Measurements from ENCODE around the gene ZC3H4. TPM values are rescaled to one million over a fixed set of nuclear protein-coding genes. Genes with fewer than 3 reads are reported as not detected.
A peak's percentile ranks its signal among the peaks of the same experiment; 100 is the strongest.

ZC3H4 gene
- total RNA-seq, 1 donor from 2014 or later: 50.3 TPM

DNA sequence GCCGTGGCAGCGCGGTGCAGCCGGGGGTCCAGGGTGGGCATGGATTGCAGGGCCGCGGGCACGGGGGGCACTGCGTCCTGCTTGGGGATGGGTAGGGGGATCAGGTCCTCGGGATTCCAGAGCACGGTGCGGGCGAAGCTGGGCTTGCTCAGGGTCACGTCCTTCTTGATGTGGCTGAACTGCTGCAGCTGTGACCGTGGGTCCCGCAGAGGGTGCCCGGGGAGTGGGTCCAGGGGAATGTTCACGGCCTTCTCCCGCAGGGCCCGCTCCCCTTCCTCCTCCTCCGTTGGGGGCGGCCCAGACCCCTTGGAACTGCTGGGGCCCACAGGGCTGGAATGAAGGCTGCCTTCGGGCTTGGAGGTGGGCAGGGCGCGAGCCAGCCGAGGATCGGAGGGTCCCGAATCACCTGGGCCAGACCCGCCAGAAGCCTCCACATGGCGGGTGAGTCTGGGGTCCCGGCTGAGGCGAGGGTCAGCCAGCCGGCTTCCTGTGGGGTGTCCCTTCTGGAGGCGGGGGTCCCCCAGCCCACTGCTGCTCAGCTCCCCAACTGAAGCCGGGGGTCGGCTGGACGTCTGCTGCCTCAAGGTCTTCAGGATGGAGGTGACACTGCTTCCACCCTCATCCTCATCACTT lies 46.2 kb downstream of the ZC3H4 start:
- TF ChIP-seq, protein P1, sequence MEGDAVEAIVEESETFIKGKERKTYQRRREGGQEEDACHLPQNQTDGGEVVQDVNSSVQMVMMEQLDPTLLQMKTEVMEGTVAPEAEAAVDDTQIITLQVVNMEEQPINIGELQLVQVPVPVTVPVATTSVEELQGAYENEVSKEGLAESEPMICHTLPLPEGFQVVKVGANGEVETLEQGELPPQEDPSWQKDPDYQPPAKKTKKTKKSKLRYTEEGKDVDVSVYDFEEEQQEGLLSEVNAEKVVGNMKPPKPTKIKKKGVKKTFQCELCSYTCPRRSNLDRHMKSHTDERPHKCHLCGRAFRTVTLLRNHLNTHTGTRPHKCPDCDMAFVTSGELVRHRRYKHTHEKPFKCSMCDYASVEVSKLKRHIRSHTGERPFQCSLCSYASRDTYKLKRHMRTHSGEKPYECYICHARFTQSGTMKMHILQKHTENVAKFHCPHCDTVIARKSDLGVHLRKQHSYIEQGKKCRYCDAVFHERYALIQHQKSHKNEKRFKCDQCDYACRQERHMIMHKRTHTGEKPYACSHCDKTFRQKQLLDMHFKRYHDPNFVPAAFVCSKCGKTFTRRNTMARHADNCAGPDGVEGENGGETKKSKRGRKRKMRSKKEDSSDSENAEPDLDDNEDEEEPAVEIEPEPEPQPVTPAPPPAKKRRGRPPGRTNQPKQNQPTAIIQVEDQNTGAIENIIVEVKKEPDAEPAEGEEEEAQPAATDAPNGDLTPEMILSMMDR (IDR thresholded peaks at IDR 0.05; ENCODE audit: partially characterized antibody, unreplicated experiment): no peak
- Mint-ChIP-seq H3K27ac (ENCODE audit: unreplicated experiment) (no peak overlapping the region), H3K27me3 (ENCODE audit: unreplicated experiment) (peaks cover 9% of the 10 kb centered on the region), H3K4me1 (ENCODE audit: low read depth, unreplicated experiment) (peaks cover 7% of the 10 kb centered on the region), H3K36me3 (ENCODE audit: unreplicated experiment) (no peaks in the 10 kb centered on the region), H3K9me3 (ENCODE audit: unreplicated experiment) (peaks cover 9% of the 10 kb centered on the region), H3K4me3 (ENCODE audit: unreplicated experiment) (no peak overlapping the region)
- no peak for DNase-seq

DNA sequence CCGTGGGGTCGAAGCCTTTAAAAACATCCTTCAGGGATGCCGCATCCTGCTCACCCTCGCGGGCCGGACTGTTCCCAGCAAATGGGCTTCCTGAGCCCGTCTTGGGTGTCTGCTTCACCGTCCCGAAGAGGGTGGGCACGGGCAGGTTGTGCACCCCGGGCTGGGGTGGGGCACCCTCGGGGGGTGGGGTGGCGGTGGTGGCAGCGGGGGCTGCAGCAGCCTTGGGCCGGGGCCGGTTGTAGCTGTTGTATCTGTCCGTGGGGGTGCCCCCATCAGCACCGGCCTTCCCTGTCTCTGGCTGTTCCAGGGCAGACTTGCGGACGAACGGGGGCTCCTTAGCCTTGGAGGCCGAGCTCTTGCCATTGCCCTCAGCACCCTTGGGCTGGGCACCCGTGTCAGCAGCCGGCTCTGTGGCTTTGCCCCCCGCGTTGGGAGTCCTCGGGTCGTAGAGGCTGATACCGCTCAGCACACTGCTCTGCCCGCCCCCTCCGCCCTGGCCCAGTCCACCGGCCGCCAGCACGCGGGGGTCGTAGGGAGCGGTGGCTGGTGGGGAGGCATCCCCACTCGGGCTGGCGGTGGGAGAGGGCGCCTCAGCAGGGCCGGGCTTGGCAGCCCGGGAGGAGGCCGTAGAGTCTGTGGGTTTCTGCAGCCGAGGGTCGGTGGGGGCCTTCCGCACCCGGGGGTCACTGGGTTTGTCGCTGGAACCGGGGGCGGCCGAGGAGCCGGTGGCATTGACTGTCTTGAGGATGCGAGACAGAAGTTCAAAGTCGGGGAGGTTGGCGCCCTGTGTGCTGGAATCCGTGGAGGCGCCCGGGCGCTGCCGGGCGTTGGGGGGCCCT lies 47.0 kb downstream of the ZC3H4 start:
- no peak overlapping the region for H3K27ac Mint-ChIP-seq (ENCODE audit: unreplicated experiment)
- no peak for DNase-seq
- no peaks in the 10 kb centered on the region for H3K36me3 Mint-ChIP-seq (ENCODE audit: unreplicated experiment)
- peaks cover 9% of the 10 kb centered on the region for H3K27me3 Mint-ChIP-seq (ENCODE audit: unreplicated experiment)
- peaks cover 7% of the 10 kb centered on the region for H3K4me1 Mint-ChIP-seq (ENCODE audit: low read depth, unreplicated experiment)
- TF ChIP-seq, protein P1 (IDR thresholded peaks at IDR 0.05; ENCODE audit: partially characterized antibody, unreplicated experiment): no peak
- peaks cover 9% of the 10 kb centered on the region for H3K9me3 Mint-ChIP-seq (ENCODE audit: unreplicated experiment)
- H3K4me3 Mint-ChIP-seq (ENCODE audit: unreplicated experiment): no peak overlapping the region

DNA sequence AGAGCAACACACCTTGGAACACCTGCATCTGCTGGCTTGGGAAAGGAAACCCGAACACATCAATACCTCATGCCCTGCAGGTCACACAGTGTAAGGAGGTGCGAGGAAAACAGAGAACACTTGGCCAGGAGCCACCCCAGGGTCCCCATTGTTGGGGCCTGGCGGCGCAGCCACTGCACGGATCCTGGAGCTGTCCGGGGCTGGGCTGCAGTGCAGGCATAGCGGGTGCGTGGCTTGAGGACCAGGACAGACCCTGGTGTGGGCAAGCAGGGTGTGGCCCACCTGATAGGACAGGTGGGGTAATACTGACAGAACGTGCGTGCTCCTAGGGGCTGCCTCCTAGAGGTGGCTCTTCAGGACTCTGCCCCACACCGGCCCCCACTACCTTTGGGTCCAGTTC lies 48.3 kb downstream of the ZC3H4 start:
- Mint-ChIP-seq H3K4me3 (ENCODE audit: unreplicated experiment) (no peak overlapping the region), H3K36me3 (ENCODE audit: unreplicated experiment) (no peaks in the 10 kb centered on the region), H3K27me3 (ENCODE audit: unreplicated experiment) (peaks cover 6% of the 10 kb centered on the region), H3K9me3 (ENCODE audit: unreplicated experiment) (peaks cover 5% of the 10 kb centered on the region), H3K4me1 (ENCODE audit: low read depth, unreplicated experiment) (peaks cover 5% of the 10 kb centered on the region), H3K27ac (ENCODE audit: unreplicated experiment) (no peak overlapping the region)
- TF ChIP-seq, protein P1 (IDR thresholded peaks at IDR 0.05; ENCODE audit: partially characterized antibody, unreplicated experiment): no peak
- no peak for DNase-seq

DNA sequence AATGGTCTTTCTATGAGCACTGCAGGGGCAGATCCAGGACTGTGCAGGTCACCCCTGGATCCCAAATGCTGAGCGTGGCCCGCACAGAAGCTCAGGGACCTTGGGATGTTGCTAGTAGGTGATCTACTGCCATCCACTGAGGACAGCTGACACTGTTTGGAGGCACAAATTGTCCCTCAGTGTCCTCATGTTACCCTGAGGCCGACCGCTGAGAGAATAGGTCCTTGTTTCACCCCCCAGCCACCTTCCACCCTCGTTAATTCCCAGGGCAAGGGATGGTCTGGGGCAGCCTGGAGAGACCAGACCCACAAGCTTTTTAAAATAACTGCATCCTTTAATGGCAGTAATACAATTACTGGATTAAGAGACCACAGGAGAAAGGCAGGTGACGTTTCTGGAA lies 49.7 kb downstream of the ZC3H4 start:
- peaks cover 5% of the 10 kb centered on the region for H3K9me3 Mint-ChIP-seq (ENCODE audit: unreplicated experiment)

More for the DNA sequence above, 49.7 kb downstream of the ZC3H4 start:
- peak overlapping the region; percentile 8 for H3K27ac Mint-ChIP-seq (ENCODE audit: unreplicated experiment)
- no peak for DNase-seq
- peaks cover 4% of the 10 kb centered on the region for H3K27me3 Mint-ChIP-seq (ENCODE audit: unreplicated experiment)
- no peaks in the 10 kb centered on the region for H3K36me3 Mint-ChIP-seq (ENCODE audit: unreplicated experiment)
- peaks cover 3% of the 10 kb centered on the region for H3K4me1 Mint-ChIP-seq (ENCODE audit: low read depth, unreplicated experiment)
- H3K4me3 Mint-ChIP-seq (ENCODE audit: unreplicated experiment): no peak overlapping the region
- TF ChIP-seq, protein P1 (IDR thresholded peaks at IDR 0.05; ENCODE audit: partially characterized antibody, unreplicated experiment): no peak
